ENCODE data around the gene HSPBP1.
A peak's percentile ranks its signal among the peaks of the same experiment; 100 is the strongest.

HSPBP1 gene

GRCh38 chr19:55265173-55265572 lies 14.7 kb downstream of the HSPBP1 start:
- Histone ChIP-seq H2AFZ (ENCODE audit: low read length) (no peak overlapping the region), H3K36me3 (ENCODE audit: insufficient read depth, low read length) (peaks cover 32% of the 10 kb centered on the region), H3K4me1 (ENCODE audit: insufficient read depth, low read length, severe bottlenecking) (peaks cover 30% of the 10 kb centered on the region), H3K4me2 (ENCODE audit: low read length) (no peak overlapping the region), H3F3A (ENCODE audit: insufficient read depth, low read length) (no peaks in the 10 kb centered on the region; the same call in 1 of the 2 replicates), H3K27ac (ENCODE audit: low read depth, low read length, poor library complexity, severe bottlenecking) (no peak overlapping the region), H3K79me2 (ENCODE audit: insufficient read depth, low read length) (no peaks in the 10 kb centered on the region), H3K9ac (ENCODE audit: low read length) (no peak overlapping the region), H4K20me1 (ENCODE audit: insufficient read depth, low read length) (no peaks in the 10 kb centered on the region), H3K4me3 (ENCODE audit: low read depth, low read length, poor library complexity, severe bottlenecking) (no peak overlapping the region), H3K9me2 (ENCODE audit: low read depth, low read length) (no peaks in the 10 kb centered on the region), H3K27me3 (ENCODE audit: insufficient read depth, low read length) (no peaks in the 10 kb centered on the region), H3K9me3 (ENCODE audit: low read length) (no peaks in the 10 kb centered on the region)
- no peak for TF ChIP-seq EZH2 (IDR thresholded peaks at IDR 0.05; ENCODE audit: borderline replicate concordance, low read length)
- TF ChIP-seq CTCF (IDR thresholded peaks at IDR 0.05; ENCODE audit: low read length), result no peak

GRCh38 chr19:55264531-55264930 lies 15.4 kb downstream of the HSPBP1 start:
- TF ChIP-seq CTCF (IDR thresholded peaks at IDR 0.05; ENCODE audit: low read length) (no peak), EZH2 (IDR thresholded peaks at IDR 0.05; ENCODE audit: borderline replicate concordance, low read length) (no peak)
- Histone ChIP-seq H3K9me3 (ENCODE audit: low read length) (no peaks in the 10 kb centered on the region), H3K27me3 (ENCODE audit: insufficient read depth, low read length) (no peaks in the 10 kb centered on the region), H4K20me1 (ENCODE audit: insufficient read depth, low read length) (no peaks in the 10 kb centered on the region), H3K27ac (ENCODE audit: low read depth, low read length, poor library complexity, severe bottlenecking) (peak overlapping the region; percentile 84), H3F3A (ENCODE audit: insufficient read depth, low read length) (no peaks in the 10 kb centered on the region; the same call in 1 of the 2 replicates), H3K4me2 (ENCODE audit: low read length) (no peak overlapping the region), H3K4me1 (ENCODE audit: insufficient read depth, low read length, severe bottlenecking) (peaks cover 36% of the 10 kb centered on the region), H3K79me2 (ENCODE audit: insufficient read depth, low read length) (no peaks in the 10 kb centered on the region), H3K4me3 (ENCODE audit: low read depth, low read length, poor library complexity, severe bottlenecking) (no peak overlapping the region), H3K9ac (ENCODE audit: low read length) (no peak overlapping the region), H2AFZ (ENCODE audit: low read length) (no peak overlapping the region), H3K9me2 (ENCODE audit: low read depth, low read length) (no peaks in the 10 kb centered on the region), H3K36me3 (ENCODE audit: insufficient read depth, low read length) (peaks cover 29% of the 10 kb centered on the region)

- no peaks in the 10 kb centered on the region for H3K27me3 ChIP-seq (ENCODE audit: insufficient read depth, low read length)
- no peak for TF ChIP-seq EZH2 (IDR thresholded peaks at IDR 0.05; ENCODE audit: borderline replicate concordance, low read length)
- no peak for TF ChIP-seq CTCF (IDR thresholded peaks at IDR 0.05; ENCODE audit: low read length)
- no peak overlapping the region for H3K4me3 ChIP-seq (ENCODE audit: low read depth, low read length, poor library complexity, severe bottlenecking)
- no peaks in the 10 kb centered on the region for H3K9me2 ChIP-seq (ENCODE audit: low read depth, low read length)
- peaks cover 9% of the 10 kb centered on the region for H3K79me2 ChIP-seq (ENCODE audit: insufficient read depth, low read length)
- no peaks in the 10 kb centered on the region; the same call in 1 of the 2 replicates for H3F3A ChIP-seq (ENCODE audit: insufficient read depth, low read length)
- peaks cover 18% of the 10 kb centered on the region; the same call in 1 of the 2 replicates for H3K36me3 ChIP-seq (ENCODE audit: insufficient read depth, low read length)
- H3K4me2 ChIP-seq (ENCODE audit: low read length), result no peak overlapping the region
- H3K9ac ChIP-seq (ENCODE audit: low read length), result no peak overlapping the region
- no peaks in the 10 kb centered on the region for H3K9me3 ChIP-seq (ENCODE audit: low read length)
- no peaks in the 10 kb centered on the region for H4K20me1 ChIP-seq (ENCODE audit: insufficient read depth, low read length)
- H3K4me1 ChIP-seq (ENCODE audit: insufficient read depth, low read length, severe bottlenecking), result peaks cover 38% of the 10 kb centered on the region
- H3K27ac ChIP-seq (ENCODE audit: low read depth, low read length, poor library complexity, severe bottlenecking), result peak overlapping the region; percentile 84
- H2AFZ ChIP-seq (ENCODE audit: low read length), result no peak overlapping the region
These were observed 17.6 kb downstream of the HSPBP1 start for GRCh38 chr19:55262359-55262758.
